Tibial artery (tissue), 4 donors: ENCODE data around the gene TNP2.
A peak's percentile ranks its signal among the peaks of the same experiment; 100 is the strongest.

ENCODE experiments used
- DNase-seq, 2 donors: peaks; one replicate each; pipeline ENCODE4 v3.0.0-alpha.2; 2019
- H3K27ac ChIP-seq, 2 donors: fragments of 200-600 bp; sonication (generic) in 1 of 2; 1 replicate in 1 of 2; 2 replicates in 1 of 2; pipeline ENCODE4 v1.5.1; 2018 to 2019; ENCODE audit warnings: mild to moderate bottlenecking in 1 of 2
- H3K27me3 ChIP-seq, 2 donors: fragments of 200-600 bp; sonication (generic) in 1 of 2; one replicate each; pipeline versions ENCODE4 v1.5.1 to v1.6.0; 2016 to 2019
- H3K36me3 ChIP-seq, 3 donors: fragments of 200-600 bp; sonication (generic) in 2 of 3; one replicate each; pipeline ENCODE4 v1.5.1; 2016 to 2019; ENCODE audit warnings: mild to moderate bottlenecking in 2 of 3
- H3K4me1 ChIP-seq, 4 donors: fragments of 200-600 bp; sonication (generic) in 2 of 4; 1 replicate in 3 of 4; 2 replicates in 1 of 4; pipeline ENCODE4 v1.5.1; 2016 to 2019
- H3K4me3 ChIP-seq, 2 donors: fragments of 200-600 bp; sonication (generic) in 1 of 2; 1 replicate in 1 of 2; 2 replicates in 1 of 2; pipeline ENCODE4 v1.5.1; 2018 to 2019; ENCODE audit warnings: mild to moderate bottlenecking in 2 of 2
- H3K9me3 ChIP-seq, 3 donors: fragments of 200-600 bp; sonication (generic) in 1 of 3; one replicate each; pipeline ENCODE4 v1.5.1; 2016 to 2019
- intact Hi-C: fragments of 100-400 bp; cut with DNase I; formaldehyde crosslinking; loops from one replicate; pipeline ENCODE4 v1.15.0; 2023; ENCODE audit warnings: low total_unique reads
- TF ChIP-seq, protein P1 (sequence below), 2 experiments: fragments of 200-600 bp in 1 of 2; fragments of 450-650 bp in 1 of 2; IDR thresholded peaks; one replicate each; pipeline ENCODE4 v1.5.1; 2017 to 2019; ENCODE audit warnings: antibody characterized with exemption in 2 of 2, mild to moderate bottlenecking in 1 of 2, moderate library complexity in 1 of 2

Gene TNP2

DNA sequence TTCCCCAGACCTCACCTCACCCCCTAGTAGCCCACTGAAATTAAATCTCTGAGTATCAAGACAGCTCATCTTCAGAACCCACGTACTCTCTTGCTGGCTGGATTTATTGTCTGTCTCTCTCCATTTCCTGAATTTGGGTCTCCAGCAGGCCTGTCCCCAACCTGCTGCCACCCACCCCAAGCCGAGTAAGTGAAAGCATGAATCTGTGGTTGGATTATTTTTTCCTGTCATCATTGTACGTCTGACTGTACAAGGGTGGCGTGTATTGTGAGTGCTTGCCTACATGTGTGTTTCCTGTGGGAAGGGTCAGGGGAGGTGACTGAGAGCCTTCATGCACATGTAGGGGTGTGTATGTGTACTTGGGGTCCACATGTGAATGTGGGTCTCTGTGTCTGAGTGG is 5.4 kb downstream of the TNP2 start:
- no peak overlapping the region for H3K27ac ChIP-seq
- H3K36me3 ChIP-seq, result no peaks in the 10 kb centered on the region
- peaks cover 0 to 12% (median 9%) of the 10 kb centered on the region in 4 donors for H3K4me1 ChIP-seq
- no peaks in the 10 kb centered on the region for H3K27me3 ChIP-seq
- intact Hi-C loops, result no loop called here
- no peaks in the 10 kb centered on the region for H3K9me3 ChIP-seq
- no peak overlapping the region for H3K4me3 ChIP-seq
- TF ChIP-seq, protein P1, sequence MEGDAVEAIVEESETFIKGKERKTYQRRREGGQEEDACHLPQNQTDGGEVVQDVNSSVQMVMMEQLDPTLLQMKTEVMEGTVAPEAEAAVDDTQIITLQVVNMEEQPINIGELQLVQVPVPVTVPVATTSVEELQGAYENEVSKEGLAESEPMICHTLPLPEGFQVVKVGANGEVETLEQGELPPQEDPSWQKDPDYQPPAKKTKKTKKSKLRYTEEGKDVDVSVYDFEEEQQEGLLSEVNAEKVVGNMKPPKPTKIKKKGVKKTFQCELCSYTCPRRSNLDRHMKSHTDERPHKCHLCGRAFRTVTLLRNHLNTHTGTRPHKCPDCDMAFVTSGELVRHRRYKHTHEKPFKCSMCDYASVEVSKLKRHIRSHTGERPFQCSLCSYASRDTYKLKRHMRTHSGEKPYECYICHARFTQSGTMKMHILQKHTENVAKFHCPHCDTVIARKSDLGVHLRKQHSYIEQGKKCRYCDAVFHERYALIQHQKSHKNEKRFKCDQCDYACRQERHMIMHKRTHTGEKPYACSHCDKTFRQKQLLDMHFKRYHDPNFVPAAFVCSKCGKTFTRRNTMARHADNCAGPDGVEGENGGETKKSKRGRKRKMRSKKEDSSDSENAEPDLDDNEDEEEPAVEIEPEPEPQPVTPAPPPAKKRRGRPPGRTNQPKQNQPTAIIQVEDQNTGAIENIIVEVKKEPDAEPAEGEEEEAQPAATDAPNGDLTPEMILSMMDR (IDR thresholded peaks at IDR 0.05), result no peak
- DNase-seq, result no peak

DNA sequence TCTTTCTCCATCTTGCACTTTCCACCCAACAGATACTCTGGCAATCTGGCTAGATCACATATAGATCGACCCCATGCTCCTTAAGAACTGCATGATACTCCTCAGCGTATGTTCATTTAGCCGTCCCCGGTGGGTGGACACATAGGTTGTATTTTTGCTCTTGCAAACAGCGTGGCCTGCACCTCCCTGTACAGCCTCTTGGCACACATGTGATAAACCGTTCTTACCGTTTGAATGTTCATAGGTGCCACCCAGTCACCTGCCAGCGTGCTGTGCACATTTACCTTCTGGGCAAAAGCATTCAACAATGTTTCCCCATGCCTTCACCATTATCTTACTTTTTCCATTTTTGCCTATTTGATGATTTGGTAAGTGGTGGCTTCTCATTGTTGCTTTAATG is 6.2 kb downstream of the TNP2 start:
- intact Hi-C loops, result no loop called here
- peaks cover 0 to 18% (median 14%) of the 10 kb centered on the region in 4 donors for H3K4me1 ChIP-seq
- DNase-seq, result no peak
- no peaks in the 10 kb centered on the region for H3K9me3 ChIP-seq
- no peak overlapping the region for H3K27ac ChIP-seq
- TF ChIP-seq, protein P1 (IDR thresholded peaks at IDR 0.05), result no peak
- H3K27me3 ChIP-seq, result no peaks in the 10 kb centered on the region
- H3K4me3 ChIP-seq, result no peak overlapping the region
- no peaks in the 10 kb centered on the region for H3K36me3 ChIP-seq

DNA sequence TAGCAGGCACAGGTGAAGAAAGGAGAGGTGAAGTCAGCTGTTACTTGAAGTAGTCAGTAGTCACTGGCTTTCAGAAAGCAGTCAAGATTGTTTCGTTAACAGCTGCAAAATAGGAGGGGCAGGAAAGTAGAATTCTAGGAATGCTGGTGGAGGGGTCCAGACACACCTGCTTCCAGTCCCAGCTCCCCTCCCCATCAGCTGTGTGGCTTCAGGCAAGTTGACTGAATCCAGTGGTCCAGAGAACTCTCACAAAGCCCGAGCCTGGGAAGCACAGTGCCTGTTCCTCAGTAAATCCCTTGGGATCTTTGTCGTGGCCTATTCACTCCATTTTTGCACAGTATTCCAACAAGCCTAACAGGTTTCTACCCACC is 8.5 kb downstream of the TNP2 start:
- TF ChIP-seq, protein P1 (IDR thresholded peaks at IDR 0.05), result no peak
- Histone ChIP-seq H3K27ac (no peak overlapping the region), H3K4me1 (peaks cover 0 to 27% (median 23%) of the 10 kb centered on the region in 4 donors), H3K36me3 (no peaks in the 10 kb centered on the region), H3K4me3 (no peak overlapping the region), H3K9me3 (no peaks in the 10 kb centered on the region), H3K27me3 (no peaks in the 10 kb centered on the region)
- DNase-seq, result no peak
- intact Hi-C loops, result no loop called here

DNA sequence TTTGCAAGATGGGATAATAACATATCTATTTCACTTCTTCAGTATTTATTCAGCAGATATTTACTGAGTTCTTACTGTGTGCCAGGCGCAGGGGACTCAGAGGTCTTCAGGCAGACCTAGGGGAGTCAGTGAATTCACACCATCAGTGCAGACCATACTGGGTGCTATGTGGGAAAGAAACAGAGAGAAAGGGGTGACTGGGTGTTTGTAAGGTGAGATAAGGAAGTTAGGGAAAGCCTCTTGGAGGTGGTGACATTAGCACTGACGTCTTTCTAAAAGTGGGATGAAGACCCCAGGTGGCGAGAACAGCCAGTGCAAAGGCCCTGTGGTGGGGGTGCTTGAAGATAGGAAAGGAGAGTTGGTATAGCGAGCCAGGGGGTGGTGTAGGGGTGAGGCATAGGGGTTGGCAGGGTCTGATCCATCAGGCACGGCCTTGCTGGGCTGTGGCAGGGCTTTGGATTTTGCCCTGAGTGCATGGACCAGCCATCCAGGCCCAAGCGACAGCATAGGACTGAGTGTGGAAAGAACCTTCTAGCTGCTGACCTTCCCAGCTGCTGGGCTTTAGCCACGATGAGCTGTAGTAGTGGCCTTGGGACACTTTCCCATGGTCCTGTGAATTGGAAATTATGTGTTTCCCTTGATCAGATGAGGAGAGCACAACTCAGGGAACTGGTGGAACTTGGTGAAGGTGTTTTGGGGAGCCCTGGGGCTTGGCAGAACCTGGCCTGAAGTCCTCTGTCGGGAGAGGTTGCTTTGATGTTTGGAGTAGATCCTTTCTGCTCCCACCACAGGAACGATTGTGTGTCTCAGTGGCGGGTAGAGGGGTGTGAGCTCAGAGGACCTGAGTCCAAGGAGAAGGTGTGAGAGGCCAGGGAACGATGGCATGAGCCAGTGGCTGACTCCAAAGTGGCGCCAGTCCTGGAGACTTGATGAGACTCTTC is 9.2 kb downstream of the TNP2 start:
- H3K27me3 ChIP-seq, result no peaks in the 10 kb centered on the region
- peak overlapping the region; percentile 53 to 64 for H3K27ac ChIP-seq
- intact Hi-C loops, result loop anchor here (5.0 kb wide), 1 partner anchor 522 kb away; no protein-coding TSS in a partner anchor
- no peaks in the 10 kb centered on the region for H3K9me3 ChIP-seq
- no peak for DNase-seq
- TF ChIP-seq, protein P1 (IDR thresholded peaks at IDR 0.05), result no peak
- no peaks in the 10 kb centered on the region for H3K36me3 ChIP-seq
- H3K4me1 ChIP-seq, result peaks cover 0 to 32% (median 29%) of the 10 kb centered on the region in 4 donors
- H3K4me3 ChIP-seq, result no peak overlapping the region

DNA sequence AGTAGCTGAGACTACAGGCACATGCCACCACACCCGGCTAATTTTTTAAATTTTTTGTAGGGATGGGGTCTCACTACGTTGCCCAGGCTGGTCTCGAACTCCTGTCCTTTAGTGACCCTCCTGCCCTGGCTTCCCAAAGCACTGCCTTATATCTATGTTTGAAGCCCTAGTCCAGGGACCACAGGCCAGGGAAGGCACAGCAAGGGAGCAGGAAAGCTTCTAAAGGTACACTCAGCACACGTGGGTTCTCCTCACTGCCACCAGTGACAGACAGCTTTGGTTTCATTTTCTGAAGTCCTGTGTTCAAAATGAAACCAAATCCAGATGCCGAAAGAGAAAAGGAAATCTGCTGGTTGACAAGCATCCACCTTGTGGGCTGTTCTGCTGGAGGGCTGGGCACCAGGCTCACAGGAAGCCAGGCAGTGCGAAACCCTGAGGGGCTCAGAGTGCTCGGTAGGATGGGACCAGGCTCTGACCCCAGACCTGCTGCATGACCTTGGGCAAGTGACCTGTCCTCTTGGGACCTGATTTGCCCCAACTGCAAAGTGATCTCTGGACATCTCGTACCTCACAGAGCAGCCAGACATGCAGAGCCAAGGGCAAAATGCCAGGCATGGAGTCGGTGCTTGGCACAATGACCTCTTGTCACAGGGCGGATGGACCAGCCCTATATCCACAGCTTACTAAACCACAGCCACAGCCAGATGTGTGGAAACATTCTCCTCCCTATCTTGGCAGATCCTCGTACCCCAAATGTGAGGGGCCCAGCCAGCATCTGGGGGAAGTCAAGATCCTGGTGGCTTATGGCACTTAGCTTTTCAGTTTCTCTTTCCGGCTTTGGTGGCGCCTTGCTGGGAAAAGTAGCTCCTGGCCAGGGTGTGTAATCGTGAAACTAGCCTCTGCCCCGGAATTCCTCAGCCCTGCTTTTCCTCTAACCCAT is 10.3 kb downstream of the TNP2 start:
- intact Hi-C loops, result loop anchor here (5.0 kb wide), 1 partner anchor 523 kb away; no protein-coding TSS in a partner anchor
- Histone ChIP-seq H3K4me1 (peaks cover 0 to 43% (median 36%) of the 10 kb centered on the region in 4 donors), H3K27ac (peak overlapping the region; percentile 53 to 64), H3K9me3 (no peaks in the 10 kb centered on the region), H3K27me3 (no peaks in the 10 kb centered on the region), H3K4me3 (peak overlapping the region; percentile 4 to 42), H3K36me3 (no peaks in the 10 kb centered on the region)
- TF ChIP-seq, protein P1 (IDR thresholded peaks at IDR 0.05), result no peak
- peak; percentile 62 to 82 for DNase-seq
